Astrocyte (in vitro differentiated cells and primary cell): ENCODE results near the gene URB1. TPM values are rescaled to one million over a fixed set of nuclear protein-coding genes. Genes with fewer than 3 reads are reported as not detected.

Experiments used
- DNase-seq: peaks from one replicate; pipeline ENCODE4 v3.0.0-alpha.2; 2010; ENCODE audit warnings: low read depth
- FAIRE-seq: peaks from 2 replicates; lab custom pipeline; 2011; peaks lifted over from hg19 to GRCh38; lab: Jason Lieb, UNC
- H2AFZ ChIP-seq: 2 replicates; pipeline ENCODE4 v1.6.0; 2012; ENCODE audit warnings: low read depth, low read length, inconsistent platforms
- H3K27ac ChIP-seq: 2 replicates; pipeline ENCODE4 v1.5.1; 2011; ENCODE audit warnings: low read depth, low read length, inconsistent platforms
- H3K27me3 ChIP-seq: 2 replicates; pipeline ENCODE4 v1.6.0; 2011; ENCODE audit warnings: low read length, inconsistent platforms; ENCODE audit not compliant: insufficient read depth
- H3K36me3 ChIP-seq: 2 replicates; pipeline ENCODE4 v1.5.1; 2011; ENCODE audit warnings: low read length, inconsistent platforms; ENCODE audit not compliant: insufficient read depth
- H3K4me1 ChIP-seq: 2 replicates; pipeline ENCODE4 v1.5.1; 2011; ENCODE audit warnings: low read length, inconsistent platforms; ENCODE audit not compliant: insufficient read depth
- H3K4me2 ChIP-seq: 2 replicates; pipeline ENCODE4 v1.6.0; 2012; ENCODE audit warnings: low read length, inconsistent platforms
- H3K4me3 ChIP-seq: 2 replicates; pipeline ENCODE4 v1.5.1; 2011; ENCODE audit warnings: low read depth, mild to moderate bottlenecking, low read length, inconsistent platforms; ENCODE audit not compliant: insufficient read depth
- H3K79me2 ChIP-seq: 2 replicates; pipeline ENCODE4 v1.6.0; 2012; ENCODE audit warnings: mild to moderate bottlenecking, low read length, inconsistent platforms; ENCODE audit not compliant: insufficient read depth
- H3K9ac ChIP-seq: 2 replicates; pipeline ENCODE4 v1.6.0; 2012; ENCODE audit warnings: mild to moderate bottlenecking, low read length, inconsistent platforms
- H3K9me3 ChIP-seq: 2 replicates; pipeline ENCODE4 v1.5.1; 2012; ENCODE audit warnings: low read depth, mild to moderate bottlenecking, low read length, inconsistent platforms; ENCODE audit not compliant: insufficient read depth
- H4K20me1 ChIP-seq: 2 replicates; pipeline ENCODE4 v1.6.0; 2012; ENCODE audit warnings: low read length, inconsistent platforms; ENCODE audit not compliant: insufficient read depth
- H3K27ac Mint-ChIP-seq: one replicate; pipeline ENCODE4 v1.8.0; 2021; ENCODE audit warnings: mild to moderate bottlenecking, mixed read lengths; ENCODE audit not compliant: unreplicated experiment
- H3K27me3 Mint-ChIP-seq: one replicate; pipeline ENCODE4 v1.8.0; 2021; ENCODE audit warnings: low read depth, mixed read lengths; ENCODE audit not compliant: unreplicated experiment
- H3K36me3 Mint-ChIP-seq: one replicate; pipeline ENCODE4 v1.8.0; 2021; ENCODE audit warnings: low read depth, mixed read lengths; ENCODE audit not compliant: unreplicated experiment
- H3K4me1 Mint-ChIP-seq: one replicate; pipeline ENCODE4 v1.8.0; 2021; ENCODE audit warnings: low read depth, mixed read lengths; ENCODE audit not compliant: unreplicated experiment
- H3K4me3 Mint-ChIP-seq: one replicate; pipeline ENCODE4 v1.8.0; 2021; ENCODE audit warnings: mild to moderate bottlenecking, moderate library complexity, mixed read lengths; ENCODE audit not compliant: unreplicated experiment
- H3K9me3 Mint-ChIP-seq: one replicate; pipeline ENCODE4 v1.8.0; 2021; ENCODE audit warnings: mild to moderate bottlenecking, mixed read lengths; ENCODE audit not compliant: unreplicated experiment
- EZH2 ChIP-seq: IDR thresholded peaks from 2 replicates; pipeline ENCODE4 v1.6.1; 2012; ENCODE audit warnings: mild to moderate bottlenecking, low read length, inconsistent platforms; ENCODE audit not compliant: insufficient read depth
- total RNA-seq: library from RNA; stranded (reverse); gene quantifications from 2 replicates; pipeline ENCODE4 v1.2.1, GENCODE V29; 2021
- TF ChIP-seq, protein P1 (sequence below): IDR thresholded peaks from 2 replicates; pipeline ENCODE4 v1.5.1; 2011; ENCODE audit warnings: low read depth, mild to moderate bottlenecking, inconsistent platforms, low read length, moderate library complexity; ENCODE audit not compliant: insufficient read depth

Gene URB1
- total RNA-seq, 1 donor from 2014 or later = 19.2 TPM

DNA sequence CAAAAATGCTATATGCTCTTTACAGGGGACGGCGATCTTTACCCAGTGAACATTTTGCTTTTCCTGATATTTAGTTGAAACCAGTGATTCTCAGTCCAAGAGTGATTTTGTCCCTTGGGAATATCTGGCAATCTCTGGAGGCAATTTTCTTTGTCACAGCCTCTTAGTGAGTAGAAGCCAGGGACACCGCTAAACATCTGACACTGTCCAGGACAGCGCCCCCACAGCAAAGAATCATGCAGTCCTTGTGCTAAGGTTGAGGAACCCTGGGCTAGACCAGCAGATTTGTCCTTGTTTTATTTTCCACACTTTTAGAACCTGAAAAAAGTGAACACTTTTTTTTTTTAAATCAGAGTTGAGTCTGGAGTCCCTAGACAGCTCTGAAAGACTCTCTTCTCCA is 32.8 kb upstream of the URB1 start:
- H3K27me3 ChIP-seq = no peaks in the 10 kb centered on the region
- peaks cover 13% of the 10 kb centered on the region for H3K4me1 Mint-ChIP-seq
- H4K20me1 ChIP-seq = no peaks in the 10 kb centered on the region
- H3K36me3 ChIP-seq = no peaks in the 10 kb centered on the region
- no peak for DNase-seq
- no peak overlapping the region for H3K4me3 ChIP-seq
- H3K4me2 ChIP-seq = no peak overlapping the region
- H3K9me3 Mint-ChIP-seq = peaks cover 3% of the 10 kb centered on the region
- no peak overlapping the region for H2AFZ ChIP-seq
- no peaks in the 10 kb centered on the region for H3K9me3 ChIP-seq
- H3K4me1 ChIP-seq = peaks cover 39% of the 10 kb centered on the region
- peaks cover 12% of the 10 kb centered on the region for H3K79me2 ChIP-seq
- no peak overlapping the region for H3K4me3 Mint-ChIP-seq
- no peak for TF ChIP-seq EZH2
- TF ChIP-seq, protein P1, sequence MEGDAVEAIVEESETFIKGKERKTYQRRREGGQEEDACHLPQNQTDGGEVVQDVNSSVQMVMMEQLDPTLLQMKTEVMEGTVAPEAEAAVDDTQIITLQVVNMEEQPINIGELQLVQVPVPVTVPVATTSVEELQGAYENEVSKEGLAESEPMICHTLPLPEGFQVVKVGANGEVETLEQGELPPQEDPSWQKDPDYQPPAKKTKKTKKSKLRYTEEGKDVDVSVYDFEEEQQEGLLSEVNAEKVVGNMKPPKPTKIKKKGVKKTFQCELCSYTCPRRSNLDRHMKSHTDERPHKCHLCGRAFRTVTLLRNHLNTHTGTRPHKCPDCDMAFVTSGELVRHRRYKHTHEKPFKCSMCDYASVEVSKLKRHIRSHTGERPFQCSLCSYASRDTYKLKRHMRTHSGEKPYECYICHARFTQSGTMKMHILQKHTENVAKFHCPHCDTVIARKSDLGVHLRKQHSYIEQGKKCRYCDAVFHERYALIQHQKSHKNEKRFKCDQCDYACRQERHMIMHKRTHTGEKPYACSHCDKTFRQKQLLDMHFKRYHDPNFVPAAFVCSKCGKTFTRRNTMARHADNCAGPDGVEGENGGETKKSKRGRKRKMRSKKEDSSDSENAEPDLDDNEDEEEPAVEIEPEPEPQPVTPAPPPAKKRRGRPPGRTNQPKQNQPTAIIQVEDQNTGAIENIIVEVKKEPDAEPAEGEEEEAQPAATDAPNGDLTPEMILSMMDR = no peak
- H3K27ac ChIP-seq = peak overlapping the region; percentile 8
- H3K27ac Mint-ChIP-seq = no peak overlapping the region
- peaks cover 2% of the 10 kb centered on the region for H3K27me3 Mint-ChIP-seq
- H3K9ac ChIP-seq = no peak overlapping the region
- FAIRE-seq = no peak
- H3K36me3 Mint-ChIP-seq = peaks cover 3% of the 10 kb centered on the region

GRCh38 chr21:32424674-32425073 is 31.9 kb upstream of the URB1 start:
- Histone ChIP-seq H3K9me3 (no peaks in the 10 kb centered on the region), H3K9ac (peak overlapping the region; percentile 74), H3K27me3 (no peaks in the 10 kb centered on the region), H2AFZ (no peak overlapping the region), H3K4me1 (peaks cover 39% of the 10 kb centered on the region), H3K79me2 (peaks cover 17% of the 10 kb centered on the region), H4K20me1 (no peaks in the 10 kb centered on the region), H3K36me3 (no peaks in the 10 kb centered on the region), H3K4me2 (peak overlapping the region; percentile 73), H3K27ac (peak overlapping the region; percentile 82), H3K4me3 (no peak overlapping the region)
- TF ChIP-seq EZH2 = no peak
- TF ChIP-seq, protein P1 = no peak
- H3K27ac Mint-ChIP-seq = no peak overlapping the region
- FAIRE-seq (no peak), DNase-seq (peak; percentile 51)
- H3K9me3 Mint-ChIP-seq = peaks cover 3% of the 10 kb centered on the region
- H3K27me3 Mint-ChIP-seq = peaks cover 2% of the 10 kb centered on the region
- no peak overlapping the region for H3K4me3 Mint-ChIP-seq
- peaks cover 3% of the 10 kb centered on the region for H3K36me3 Mint-ChIP-seq
- peaks cover 13% of the 10 kb centered on the region for H3K4me1 Mint-ChIP-seq

DNA sequence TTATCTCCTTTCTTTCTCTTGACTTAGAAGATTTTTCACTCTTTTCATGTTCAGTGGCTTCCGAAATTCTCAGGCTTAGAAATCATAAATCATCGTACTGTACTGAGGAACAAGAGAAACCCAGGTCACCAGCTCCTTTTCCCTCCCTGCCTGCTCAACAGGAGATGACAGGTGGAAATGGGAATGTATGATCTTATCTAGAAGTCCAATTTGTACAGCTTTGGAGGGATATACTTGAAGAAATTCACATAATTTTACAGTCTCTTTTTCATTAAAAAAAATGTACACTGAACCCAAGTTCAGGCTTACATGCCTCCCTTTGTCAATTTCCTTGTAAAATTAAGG is 31.4 kb upstream of the URB1 start:
- H3K79me2 ChIP-seq = peaks cover 18% of the 10 kb centered on the region
- peak overlapping the region; percentile 82 for H3K27ac ChIP-seq
- no peaks in the 10 kb centered on the region for H3K9me3 ChIP-seq
- no peaks in the 10 kb centered on the region for H4K20me1 ChIP-seq
- peak overlapping the region; percentile 26 for H3K4me3 ChIP-seq
- H3K4me2 ChIP-seq = peak overlapping the region; percentile 73
- Mint-ChIP-seq H3K4me3 (no peak overlapping the region), H3K9me3 (peaks cover 3% of the 10 kb centered on the region), H3K27ac (peak overlapping the region; percentile 27), H3K4me1 (peaks cover 13% of the 10 kb centered on the region), H3K27me3 (peaks cover 2% of the 10 kb centered on the region), H3K36me3 (peaks cover 3% of the 10 kb centered on the region)
- no peak overlapping the region for H2AFZ ChIP-seq
- no peaks in the 10 kb centered on the region for H3K27me3 ChIP-seq
- peaks cover 39% of the 10 kb centered on the region for H3K4me1 ChIP-seq
- DNase-seq = peak; percentile 55
- no peak for FAIRE-seq
- TF ChIP-seq EZH2 = no peak
- TF ChIP-seq, protein P1 = no peak
- peak overlapping the region; percentile 74 for H3K9ac ChIP-seq
- H3K36me3 ChIP-seq = no peaks in the 10 kb centered on the region
